SK-N-MC (cell line): ENCODE results near the gene ALG14.

ENCODE experiments used
- EZH2 ChIP-seq: fragments of 200-600 bp; sonication (generic); IDR thresholded peaks from one replicate; pipeline ENCODE4 v1.6.1; 2017; ENCODE audit warnings: antibody characterized with exemption
- POLR2AphosphoS5 ChIP-seq: IDR thresholded peaks from 2 replicates; pipeline ENCODE4 v1.6.1; 2012; ENCODE audit warnings: mild to moderate bottlenecking, low read depth, low read length, borderline replicate concordance

- TF ChIP-seq POLR2AphosphoS5: no peak
- no peak for TF ChIP-seq EZH2
These were observed 83.4 kb downstream of the ALG14 start for GRCh38 chr1:94989398-94989797.
